GM12878 (cell line): Measurements from ENCODE around the gene PRSS36. TPM values are rescaled to one million over a fixed set of nuclear protein-coding genes. Genes with fewer than 3 reads are reported as not detected.

Source experiments
- ATAC-seq: fragments of 200-7000 bp; cut with Tn5 transposase; 3 replicates; pipeline ENCODE4 v1.9.1; 2020; ENCODE audit warnings: mild to moderate bottlenecking, moderate library complexity
- BruUV-seq: library from RNA; stranded (reverse); fragments of 400-500 nt; replicated peaks from 2 replicates; lab custom pipeline; 2021; lab: Mats Ljungman, UMichigan
- CTCF ChIA-PET: fragments of 300-600 bp; sonication (Branson Sonifier 250); formaldehyde crosslinking; extraction: SDS; loops from one replicate; lab custom pipeline; 2021; ENCODE audit warnings: inconsistent platforms; lab: Yijun Ruan, JAX
- POLR2A ChIA-PET: fragments of 350-600 bp; formaldehyde crosslinking; extraction: SDS; loops from one replicate; lab custom pipeline; 2021; ENCODE audit warnings: inconsistent platforms; lab: Charles Lee
- RAD21 ChIA-PET: fragments of 300-600 bp; sonication (Branson Sonifier 250); formaldehyde crosslinking; loops from one replicate; lab custom pipeline; 2023; ENCODE audit warnings: antibody characterized with exemption; ENCODE audit not compliant: unreplicated experiment; lab: Charles Lee
- SMC1A ChIA-PET: fragments of 300-600 bp; sonication (Branson Sonifier 250); formaldehyde crosslinking; loops from one replicate; lab custom pipeline; 2023; ENCODE audit not compliant: unreplicated experiment, uncharacterized antibody; lab: Charles Lee
- DNase-seq: peaks from one replicate; pipeline ENCODE4 v3.0.0-alpha.2; 2011; ENCODE audit warnings: low read depth, low spot score
- FAIRE-seq: peaks from 3 replicates; lab custom pipeline; 2011; peaks lifted over from hg19 to GRCh38; lab: Jason Lieb, UNC
- H2AFZ ChIP-seq: 2 replicates; pipeline ENCODE4 v1.6.0; 2011; ENCODE audit warnings: low read depth, low read length, control low read depth; ENCODE audit not compliant: control insufficient read depth
- H3K27ac ChIP-seq: 2 replicates; pipeline ENCODE4 v1.5.1; 2011; ENCODE audit warnings: control low read depth; ENCODE audit not compliant: control insufficient read depth, insufficient read depth
- H3K27me3 ChIP-seq, 2 experiments: replicated peaks in 1 of 2; 2 replicates each; pipeline versions ENCODE4 v1.6.0 to v1.6.1; 2011; ENCODE audit warnings: low read length in 1 of 2; ENCODE audit not compliant: control insufficient read depth in 2 of 2, insufficient read depth in 2 of 2
- H3K36me3 ChIP-seq, 2 experiments: 2 replicates each; pipeline ENCODE4 v1.5.1; 2011; ENCODE audit warnings: low read length in 1 of 2; ENCODE audit not compliant: control insufficient read depth in 2 of 2, insufficient read depth in 2 of 2
- H3K4me1 ChIP-seq: 2 replicates; pipeline ENCODE4 v1.6.1; 2011; ENCODE audit warnings: mild to moderate bottlenecking, low read length, moderate library complexity, mixed read lengths; ENCODE audit not compliant: control insufficient read depth, insufficient read depth
- H3K4me2 ChIP-seq: 2 replicates; pipeline ENCODE4 v1.6.0; 2011; ENCODE audit warnings: control low read depth; ENCODE audit not compliant: control insufficient read depth, insufficient read depth
- H3K4me3 ChIP-seq: fragments of 200-600 bp; sonication (generic); 2 replicates; pipeline ENCODE4 v1.5.1; 2016
- H3K79me2 ChIP-seq: 2 replicates; pipeline ENCODE4 v1.6.0; 2011; ENCODE audit warnings: low read length; ENCODE audit not compliant: control insufficient read depth, insufficient read depth
- H3K9ac ChIP-seq: 2 replicates; pipeline ENCODE4 v1.8.0; 2011; ENCODE audit warnings: low read length, control low read depth, mixed read lengths; ENCODE audit not compliant: control insufficient read depth, insufficient read depth
- H3K9me3 ChIP-seq: replicated peaks from 3 replicates; pipeline ENCODE4 v1.5.1; 2011; ENCODE audit warnings: mild to moderate bottlenecking, low read length; ENCODE audit not compliant: control insufficient read depth, insufficient read depth
- H4K20me1 ChIP-seq: 2 replicates; pipeline ENCODE4 v1.6.0; 2011; ENCODE audit not compliant: control insufficient read depth, insufficient read depth
- ESRRA ChIP-seq: IDR thresholded peaks from 2 replicates; pipeline ENCODE4 v1.6.1; 2012; ENCODE audit warnings: mild to moderate bottlenecking, low read length, improper control_type of control experiment
- JUNB ChIP-seq: IDR thresholded peaks from 2 replicates; pipeline ENCODE4 v1.6.1; 2016; ENCODE audit warnings: antibody characterized with exemption, mild to moderate bottlenecking
- MXI1 ChIP-seq: fragments of 150-350 bp; IDR thresholded peaks from 2 replicates; pipeline ENCODE4 v1.6.1; 2011; ENCODE audit warnings: low read depth, mild to moderate bottlenecking, inconsistent platforms, low read length, improper control_type of control experiment
- POLR2A ChIP-seq: IDR thresholded peaks from 2 replicates; pipeline ENCODE4 v1.6.1; 2011; ENCODE audit warnings: low read depth, mild to moderate bottlenecking, low read length
- POLR2AphosphoS5 ChIP-seq: IDR thresholded peaks from 2 replicates; pipeline ENCODE4 v1.6.1; 2011; ENCODE audit warnings: mild to moderate bottlenecking, low read length, inconsistent platforms
- SPI1 ChIP-seq: IDR thresholded peaks from 2 replicates; pipeline ENCODE4 v1.6.1; 2011; ENCODE audit warnings: low read depth, mild to moderate bottlenecking, low read length, moderate library complexity, borderline replicate concordance; ENCODE audit not compliant: insufficient read depth
- TCF3 ChIP-seq: IDR thresholded peaks from 2 replicates; pipeline ENCODE4 v1.6.1; 2012; ENCODE audit warnings: low read depth, mild to moderate bottlenecking, low read length, borderline replicate concordance; ENCODE audit not compliant: insufficient read depth
- USF2 ChIP-seq: IDR thresholded peaks from 2 replicates; pipeline ENCODE4 v1.6.1; 2011; ENCODE audit warnings: low read depth, low read length, improper control_type of control experiment, borderline replicate concordance
- WGBS: methylation state at CpG from one replicate; pipeline ENCODE4 v1.1.6; 2016; ENCODE audit warnings: low lambda C conversion rate; ENCODE audit not compliant: insufficient replicate concordance, insufficient coverage; ENCODE audit errors: missing lambda C conversion rate; 5-methylcytosine and 5-hydroxymethylcytosine counted together
- in situ Hi-C: fragments of 300-500 bp; cut with MboI; formaldehyde crosslinking; loops from 9 replicates; pipeline ENCODE4 v1.14.3; 2018; ENCODE audit warnings: mixed read lengths
- intact Hi-C: fragments of 100-400 bp; cut with micrococcal nuclease; formaldehyde crosslinking; loops from one replicate; pipeline ENCODE4 v1.14.2; 2022; ENCODE audit not compliant: unreplicated experiment
- polyA plus RNA-seq, 11 experiments: library from polyadenylated mRNA; depleted of rRNA in 4 of 11; unstranded in 6 of 11; stranded (reverse) in 5 of 11; fragments of >200 nt; fragmentation: Nextera tagmentation in 4 of 11; fragmentation: Illumina TruSeq in 1 of 11; extraction: Ambion mirVana in 4 of 11; extraction: Trizol in 1 of 11; gene quantifications; 1 replicate in 1 of 11; 2 replicates in 10 of 11; pipeline versions ENCODE4 v1.2.1 to v1.2.3, GENCODE V29; 2011 to 2016; ENCODE audit warnings: inconsistent platforms in 2 of 11, missing spikeins in 2 of 11, low read depth in 1 of 11
- total RNA-seq, 4 experiments: library from RNA; depleted of rRNA in 3 of 4; stranded (reverse); fragments of >200 nt in 3 of 4; fragmentation: Illumina TruSeq in 1 of 4; extraction: Trizol in 1 of 4; gene quantifications; 2 replicates each; pipeline versions ENCODE4 v1.2.1 to v1.2.3, GENCODE V29; 2013 to 2021
- TF ChIP-seq, protein P1 (sequence below): fragments of 450-650 bp; IDR thresholded peaks from 2 replicates; pipeline ENCODE4 v1.6.1; 2016; ENCODE audit warnings: mild to moderate bottlenecking
- TF ChIP-seq, protein P2 (sequence below): fragments of 450-650 bp; formaldehyde crosslinking; IDR thresholded peaks from 2 replicates; pipeline ENCODE4 v1.4.0; 2020; ENCODE audit warnings: mild to moderate bottlenecking, moderate library complexity

PRSS36 gene
- total and polyA plus RNA-seq, 10 of the 15 experiments (the other 5 are each of a cell fraction or from before 2014, with no cell fraction given): 0.11 to 1.1 (median 0.17) TPM; not detected in 3

DNA sequence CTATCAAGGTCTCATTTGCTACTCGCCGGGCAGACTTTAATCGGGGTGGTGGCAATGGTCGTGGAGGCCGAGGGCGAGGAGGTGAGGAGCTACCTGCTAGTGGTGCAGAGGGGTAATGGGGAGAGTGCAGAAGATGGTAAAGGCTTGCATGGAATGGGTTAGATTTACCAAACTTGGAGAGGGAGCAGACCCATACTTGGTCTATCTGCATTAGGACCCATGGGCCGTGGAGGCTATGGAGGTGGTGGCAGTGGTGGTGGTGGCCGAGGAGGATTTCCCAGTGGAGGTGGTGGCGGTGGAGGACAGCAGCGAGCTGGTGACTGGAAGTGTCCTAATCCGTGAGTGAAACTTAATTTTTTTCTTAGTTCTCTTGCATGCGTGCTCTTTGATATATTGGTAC, 40.2 kb upstream of the PRSS36 start:
- Histone ChIP-seq H3K79me2 (peaks cover 38% of the 10 kb centered on the region), H3K27ac (no peak overlapping the region), H3K9ac (no peak overlapping the region), H2AFZ (no peak overlapping the region), H3K36me3 (peaks cover 40 to 80% of the 10 kb centered on the region in 2 experiments), H3K4me2 (no peak overlapping the region), H4K20me1 (no peaks in the 10 kb centered on the region; the same call in 1 of the 2 replicates), H3K4me3 (no peak overlapping the region), H3K27me3 (no peaks in the 10 kb centered on the region), H3K4me1 (peaks cover 4% of the 10 kb centered on the region), H3K9me3 (no peaks in the 10 kb centered on the region)
- FAIRE-seq (no peak), DNase-seq (no peak), ATAC-seq (no peak)
- 96% methylated on average over 12 of the region's 12 CpGs for WGBS
- ChIA-PET RAD21 (interaction anchor here (0.9 to 1.6 kb wide), 2 partner anchors 12 to 13 kb away, joined by 3 to 5 read pairs; partner anchors contain the start of gene PYCARD), POLR2A (interaction anchor here (0.5 to 1.4 kb wide), 4 partner anchors 11 to 169 kb away, joined by 4 to 6 read pairs (median 4); partner anchors contain the start of gene PYCARD), CTCF (interaction anchor here (1.2 kb wide), 2 partner anchors 25 to 195 kb away, joined by 3 read pairs; no protein-coding TSS in a partner anchor), SMC1A (interaction anchor here (0.6 to 1.1 kb wide), 3 partner anchors 9 to 13 kb away, joined by 3 read pairs; partner anchors contain the start of gene PYCARD)
- intact Hi-C loops: no loop called here
- no peak for TF ChIP-seq JUNB
- peak; percentile 69 for TF ChIP-seq POLR2A
- no peak for TF ChIP-seq MXI1
- TF ChIP-seq POLR2AphosphoS5: peak; percentile 80
- in situ Hi-C loops: no loop called here
- no TSS peak for BruUV-seq

GRCh38 chr16:31189412-31189778, 39.5 kb upstream of the PRSS36 start:
- Histone ChIP-seq H3K4me3 (no peak overlapping the region), H3K4me2 (no peak overlapping the region), H2AFZ (no peak overlapping the region), H3K4me1 (peaks cover 4% of the 10 kb centered on the region), H3K27ac (no peak overlapping the region), H3K9ac (no peak overlapping the region), H3K27me3 (no peaks in the 10 kb centered on the region), H4K20me1 (no peaks in the 10 kb centered on the region; the same call in 1 of the 2 replicates), H3K79me2 (peaks cover 43% of the 10 kb centered on the region), H3K36me3 (peaks cover 41 to 76% of the 10 kb centered on the region in 2 experiments), H3K9me3 (no peaks in the 10 kb centered on the region)
- CTCF ChIA-PET: interaction anchor here (1.2 kb wide), 2 partner anchors 26 to 195 kb away, joined by 3 read pairs; no protein-coding TSS in a partner anchor
- WGBS: 82% methylated on average over 2 of the region's 2 CpGs
- DNase-seq (no peak), ATAC-seq (no peak), FAIRE-seq (no peak)
- intact Hi-C loops (loop anchor here (10.0 kb wide), 1 partner anchor 685 kb away; the partner anchor contains the start of gene ZNF267), in situ Hi-C loops (no loop called here)
- BruUV-seq: no TSS peak
- SMC1A ChIA-PET: interaction anchor here (0.6 to 1.1 kb wide), 3 partner anchors 9 to 14 kb away, joined by 3 read pairs; partner anchors contain the start of gene PYCARD
- RAD21 ChIA-PET: interaction anchor here (0.9 to 1.6 kb wide), 2 partner anchors 12 kb away, joined by 3 to 5 read pairs; partner anchors contain the start of gene PYCARD
- POLR2A ChIA-PET: interaction anchor here (0.5 to 1.4 kb wide), 3 partner anchors 9 to 33 kb away, joined by 3 to 6 read pairs (median 4); partner anchors contain the start of gene FUS
- TF ChIP-seq USF2: no peak
- no peak for TF ChIP-seq TCF3
- TF ChIP-seq ESRRA: no peak
- TF ChIP-seq SPI1: no peak
- TF ChIP-seq, protein P1, sequence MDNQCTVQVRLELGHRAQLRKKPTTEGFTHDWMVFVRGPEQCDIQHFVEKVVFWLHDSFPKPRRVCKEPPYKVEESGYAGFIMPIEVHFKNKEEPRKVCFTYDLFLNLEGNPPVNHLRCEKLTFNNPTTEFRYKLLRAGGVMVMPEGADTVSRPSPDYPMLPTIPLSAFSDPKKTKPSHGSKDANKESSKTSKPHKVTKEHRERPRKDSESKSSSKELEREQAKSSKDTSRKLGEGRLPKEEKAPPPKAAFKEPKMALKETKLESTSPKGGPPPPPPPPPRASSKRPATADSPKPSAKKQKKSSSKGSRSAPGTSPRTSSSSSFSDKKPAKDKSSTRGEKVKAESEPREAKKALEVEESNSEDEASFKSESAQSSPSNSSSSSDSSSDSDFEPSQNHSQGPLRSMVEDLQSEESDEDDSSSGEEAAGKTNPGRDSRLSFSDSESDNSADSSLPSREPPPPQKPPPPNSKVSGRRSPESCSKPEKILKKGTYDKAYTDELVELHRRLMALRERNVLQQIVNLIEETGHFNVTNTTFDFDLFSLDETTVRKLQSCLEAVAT: no peak
- TF ChIP-seq, protein P2, sequence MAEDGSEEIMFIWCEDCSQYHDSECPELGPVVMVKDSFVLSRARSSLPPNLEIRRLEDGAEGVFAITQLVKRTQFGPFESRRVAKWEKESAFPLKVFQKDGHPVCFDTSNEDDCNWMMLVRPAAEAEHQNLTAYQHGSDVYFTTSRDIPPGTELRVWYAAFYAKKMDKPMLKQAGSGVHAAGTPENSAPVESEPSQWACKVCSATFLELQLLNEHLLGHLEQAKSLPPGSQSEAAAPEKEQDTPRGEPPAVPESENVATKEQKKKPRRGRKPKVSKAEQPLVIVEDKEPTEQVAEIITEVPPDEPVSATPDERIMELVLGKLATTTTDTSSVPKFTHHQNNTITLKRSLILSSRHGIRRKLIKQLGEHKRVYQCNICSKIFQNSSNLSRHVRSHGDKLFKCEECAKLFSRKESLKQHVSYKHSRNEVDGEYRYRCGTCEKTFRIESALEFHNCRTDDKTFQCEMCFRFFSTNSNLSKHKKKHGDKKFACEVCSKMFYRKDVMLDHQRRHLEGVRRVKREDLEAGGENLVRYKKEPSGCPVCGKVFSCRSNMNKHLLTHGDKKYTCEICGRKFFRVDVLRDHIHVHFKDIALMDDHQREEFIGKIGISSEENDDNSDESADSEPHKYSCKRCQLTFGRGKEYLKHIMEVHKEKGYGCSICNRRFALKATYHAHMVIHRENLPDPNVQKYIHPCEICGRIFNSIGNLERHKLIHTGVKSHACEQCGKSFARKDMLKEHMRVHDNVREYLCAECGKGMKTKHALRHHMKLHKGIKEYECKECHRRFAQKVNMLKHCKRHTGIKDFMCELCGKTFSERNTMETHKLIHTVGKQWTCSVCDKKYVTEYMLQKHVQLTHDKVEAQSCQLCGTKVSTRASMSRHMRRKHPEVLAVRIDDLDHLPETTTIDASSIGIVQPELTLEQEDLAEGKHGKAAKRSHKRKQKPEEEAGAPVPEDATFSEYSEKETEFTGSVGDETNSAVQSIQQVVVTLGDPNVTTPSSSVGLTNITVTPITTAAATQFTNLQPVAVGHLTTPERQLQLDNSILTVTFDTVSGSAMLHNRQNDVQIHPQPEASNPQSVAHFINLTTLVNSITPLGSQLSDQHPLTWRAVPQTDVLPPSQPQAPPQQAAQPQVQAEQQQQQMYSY (CRISPR knock-in tag): no peak
